ENCODE data around the gene HNRNPD. TPM values are rescaled to one million over a fixed set of nuclear protein-coding genes. Genes with fewer than 3 reads are reported as not detected.
A peak's percentile ranks its signal among the peaks of the same experiment; 100 is the strongest.
"Not testable (repeated sequence)": the region's sequence is repeated elsewhere in the genome, so short reads cannot be mapped to it uniquely, and the experiment has no call there.

The HNRNPD gene
- 100 to 1,000 TPM; 234 to 247 TPM for total RNA-seq
- 100 to 1,000 TPM; 158 to 268 TPM for polyA plus RNA-seq

GRCh38 chr4:82373816-82374625 lies at the start of gene HNRNPD:
Gene HNRNPD, minus strand, starts transcription at chr4:82373991. Its CDS starts 313 bp downstream, at chr4:82373678.
- peaks cover 0 to 2% of the 10 kb centered on the region in 2 donors for H3K27me3 Mint-ChIP-seq
- peaks cover 0 to 5% (median 0%) of the 10 kb centered on the region in 8 donors for H3K9me3 Mint-ChIP-seq
- DNase-seq: peak; percentile 91 to 96 (median 95)
- Histone ChIP-seq H3K27me3 (ENCODE audit: insufficient read depth, low read length) (no peaks in the 10 kb centered on the region), H3K27ac (ENCODE audit: low read depth, low read length) (peak within 1 kb of the TSS; percentile 98), H3K4me3 (ENCODE audit: low read length in 2 of 2) (peak within 1 kb of the TSS; percentile 95 to 96), H3K9me3 (ENCODE audit: control insufficient read depth in 1 of 2, low read length in 2 of 2) (no peaks in the 10 kb centered on the region), H3K4me1 (ENCODE audit: insufficient read depth, low read length) (peaks cover 53% of the 10 kb centered on the region), H3K36me3 (ENCODE audit: insufficient read depth, low read length) (no peaks in the 10 kb centered on the region)
- POLR2A ChIA-PET (ENCODE audit: partially characterized antibody): interaction anchor here (0.7 to 4.1 kb wide), 17 partner anchors 8 to 1111 kb away, joined by 3 to 122 read pairs (median 6); partner anchors contain the start of genes ABRAXAS1, COPS4, HELQ and HNRNPDL
- H3K36me3 Mint-ChIP-seq: peaks cover 24 to 44% of the 10 kb centered on the region in 2 donors
- H3K27ac Mint-ChIP-seq: peak within 1 kb of the TSS; percentile 98 to 100 (median 99)
- peaks cover 32 to 67% (median 48%) of the 10 kb centered on the region in 4 donors for H3K4me1 Mint-ChIP-seq
- intact Hi-C loops (cut with micrococcal nuclease): loop anchor here (1.0 to 5.0 kb wide), 9 partner anchors 55 to 1111 kb away; partner anchors contain the start of genes ABRAXAS1, COQ2, HELQ and RASGEF1B
- CTCF ChIA-PET (ENCODE audit: partially characterized antibody): interaction anchor here (0.6 to 1.2 kb wide), 2 partner anchors 14 to 55 kb away, joined by 3 to 14 read pairs; partner anchors contain the start of gene HNRNPDL
- H3K4me3 Mint-ChIP-seq: peak within 1 kb of the TSS; percentile 96 to 100 (median 98)

- Mint-ChIP-seq H3K27ac (peak overlapping the region in 1 of 7 donors; percentile 39), H3K36me3 (peaks cover 54% of the 10 kb centered on the region in 2 donors), H3K4me1 (peaks cover 20 to 38% (median 27%) of the 10 kb centered on the region in 4 donors), H3K9me3 (no peaks in the 10 kb centered on the region), H3K27me3 (peaks cover 0 to 5% of the 10 kb centered on the region in 2 donors), H3K4me3 (no peak overlapping the region)
- peaks cover 26% of the 10 kb centered on the region for H3K4me1 ChIP-seq (ENCODE audit: insufficient read depth, low read length)
- no peak for DNase-seq
- no peaks in the 10 kb centered on the region for H3K27me3 ChIP-seq (ENCODE audit: insufficient read depth, low read length)
- no peaks in the 10 kb centered on the region for H3K9me3 ChIP-seq (ENCODE audit: control insufficient read depth in 1 of 2, low read length in 2 of 2)
- ChIA-PET CTCF (ENCODE audit: partially characterized antibody) (interaction anchor here (1.0 to 1.3 kb wide), 2 partner anchors 16 to 63 kb away, joined by 3 read pairs; no protein-coding TSS in a partner anchor), POLR2A (ENCODE audit: partially characterized antibody) (interaction anchor here (1.5 kb wide), 1 partner anchor 49 kb away, joined by 5 read pairs; the partner anchor contains the start of gene HNRNPD)
- H3K4me3 ChIP-seq (ENCODE audit: low read length in 2 of 2): no peak overlapping the region
- peaks cover 45% of the 10 kb centered on the region for H3K36me3 ChIP-seq (ENCODE audit: insufficient read depth, low read length)
- no peak overlapping the region for H3K27ac ChIP-seq (ENCODE audit: low read depth, low read length)
- intact Hi-C loops (cut with micrococcal nuclease): no loop called here
Measured at GRCh38 chr4:82422616-82423015, 48.8 kb upstream of the HNRNPD start.

GRCh38 chr4:82421796-82422560 lies 48.2 kb upstream of the HNRNPD start:
- H3K9me3 ChIP-seq (ENCODE audit: control insufficient read depth in 1 of 2, low read length in 2 of 2): no peaks in the 10 kb centered on the region
- H3K36me3 Mint-ChIP-seq: peaks cover 48 to 49% of the 10 kb centered on the region in 2 donors
- peaks cover 44% of the 10 kb centered on the region for H3K36me3 ChIP-seq (ENCODE audit: insufficient read depth, low read length)
- ChIA-PET CTCF (ENCODE audit: partially characterized antibody) (interaction anchor here (1.0 to 1.3 kb wide), 2 partner anchors 16 to 62 kb away, joined by 3 read pairs; no protein-coding TSS in a partner anchor), POLR2A (ENCODE audit: partially characterized antibody) (interaction anchor here (1.5 kb wide), 1 partner anchor 48 kb away, joined by 5 read pairs; the partner anchor contains the start of gene HNRNPD)
- no peak overlapping the region for H3K4me3 ChIP-seq (ENCODE audit: low read length in 2 of 2)
- H3K4me1 ChIP-seq (ENCODE audit: insufficient read depth, low read length): peaks cover 19% of the 10 kb centered on the region
- no peaks in the 10 kb centered on the region for H3K9me3 Mint-ChIP-seq
- intact Hi-C loops (cut with micrococcal nuclease): no loop called here
- H3K27me3 Mint-ChIP-seq: peaks cover 0 to 5% of the 10 kb centered on the region in 2 donors
- H3K27ac ChIP-seq (ENCODE audit: low read depth, low read length): no peak overlapping the region
- no peak overlapping the region for H3K4me3 Mint-ChIP-seq
- no peak for DNase-seq
- H3K27me3 ChIP-seq (ENCODE audit: insufficient read depth, low read length): no peaks in the 10 kb centered on the region
- H3K27ac Mint-ChIP-seq: peak overlapping the region in 1 of 7 donors; percentile 61
- peaks cover 14 to 32% (median 21%) of the 10 kb centered on the region in 4 donors for H3K4me1 Mint-ChIP-seq

GRCh38 chr4:82419451-82419850 lies 45.7 kb upstream of the HNRNPD start:
- Histone ChIP-seq H3K36me3 (ENCODE audit: insufficient read depth, low read length) (peaks cover 18% of the 10 kb centered on the region), H3K9me3 (ENCODE audit: control insufficient read depth in 1 of 2, low read length in 2 of 2) (no peaks in the 10 kb centered on the region), H3K4me1 (ENCODE audit: insufficient read depth, low read length) (no peaks in the 10 kb centered on the region), H3K27me3 (ENCODE audit: insufficient read depth, low read length) (no peaks in the 10 kb centered on the region), H3K4me3 (ENCODE audit: low read length in 2 of 2) (no peak overlapping the region), H3K27ac (ENCODE audit: low read depth, low read length) (no peak overlapping the region)
- Mint-ChIP-seq H3K4me1 (peaks cover 6 to 10% (median 7%) of the 10 kb centered on the region in 4 donors), H3K9me3 (no peaks in the 10 kb centered on the region), H3K36me3 (peaks cover 22 to 24% of the 10 kb centered on the region in 2 donors), H3K27ac (no peak overlapping the region), H3K27me3 (peaks cover 6 to 10% of the 10 kb centered on the region in 2 donors), H3K4me3 (no peak overlapping the region)
- intact Hi-C loops (cut with micrococcal nuclease): no loop called here
- POLR2A ChIA-PET (ENCODE audit: partially characterized antibody): interaction anchor here (0.9 to 2.3 kb wide), 3 partner anchors 9 to 59 kb away, joined by 3 to 18 read pairs (median 5); no protein-coding TSS in a partner anchor
- CTCF ChIA-PET (ENCODE audit: partially characterized antibody): interaction anchor here (0.6 to 1.6 kb wide), 3 partner anchors 10 to 864 kb away, joined by 3 to 5 read pairs (median 4); no protein-coding TSS in a partner anchor
- no peak for DNase-seq

GRCh38 chr4:82415922-82416365 lies 42.2 kb upstream of the HNRNPD start:
- no peaks in the 10 kb centered on the region for H3K4me1 ChIP-seq (ENCODE audit: insufficient read depth, low read length)
- intact Hi-C loops (cut with micrococcal nuclease): no loop called here
- Mint-ChIP-seq H3K9me3 (peaks cover 0 to 4% (median 0%) of the 10 kb centered on the region in 8 donors), H3K27ac (no peak overlapping the region), H3K4me1 (peaks cover 0 to 3% (median 1%) of the 10 kb centered on the region in 4 donors), H3K27me3 (peaks cover 6 to 10% of the 10 kb centered on the region in 2 donors), H3K4me3 (peak overlapping the region in 2 of 8 donors; percentile 37 to 39), H3K36me3 (peaks cover 0 to 3% of the 10 kb centered on the region in 2 donors)
- POLR2A ChIA-PET (ENCODE audit: partially characterized antibody): interaction anchor here (1.6 kb wide), 1 partner anchor 13 kb away, joined by 6 read pairs; no protein-coding TSS in a partner anchor
- no peaks in the 10 kb centered on the region for H3K27me3 ChIP-seq (ENCODE audit: insufficient read depth, low read length)
- no peak overlapping the region for H3K4me3 ChIP-seq (ENCODE audit: low read length in 2 of 2)
- DNase-seq: no peak
- no peaks in the 10 kb centered on the region for H3K9me3 ChIP-seq (ENCODE audit: control insufficient read depth in 1 of 2, low read length in 2 of 2)
- CTCF ChIA-PET (ENCODE audit: partially characterized antibody): interaction anchor here (1.1 kb wide), 1 partner anchor 13 kb away, joined by 3 read pairs; no protein-coding TSS in a partner anchor
- H3K36me3 ChIP-seq (ENCODE audit: insufficient read depth, low read length): no peaks in the 10 kb centered on the region
- H3K27ac ChIP-seq (ENCODE audit: low read depth, low read length): no peak overlapping the region

GRCh38 chr4:82415061-82415460 lies 41.3 kb upstream of the HNRNPD start:
- H3K9me3 Mint-ChIP-seq; intact Hi-C loops (cut with micrococcal nuclease); H3K27ac ChIP-seq (ENCODE audit: low read depth, low read length); H3K36me3 ChIP-seq (ENCODE audit: insufficient read depth, low read length); H3K4me3 Mint-ChIP-seq; H3K4me1 ChIP-seq (ENCODE audit: insufficient read depth, low read length); DNase-seq; H3K27ac Mint-ChIP-seq; H3K4me1 Mint-ChIP-seq; H3K4me3 ChIP-seq (ENCODE audit: low read length in 2 of 2); H3K36me3 Mint-ChIP-seq; H3K27me3 ChIP-seq (ENCODE audit: insufficient read depth, low read length); H3K9me3 ChIP-seq (ENCODE audit: control insufficient read depth in 1 of 2, low read length in 2 of 2): not testable (repeated sequence)
- POLR2A ChIA-PET (ENCODE audit: partially characterized antibody): interaction anchor here (1.6 kb wide), 1 partner anchor 14 kb away, joined by 6 read pairs; no protein-coding TSS in a partner anchor
- CTCF ChIA-PET (ENCODE audit: partially characterized antibody): interaction anchor here (1.1 to 1.4 kb wide), 2 partner anchors 14 to 15 kb away, joined by 3 to 4 read pairs; no protein-coding TSS in a partner anchor
- peaks cover 6 to 10% of the 10 kb centered on the region in 2 donors for H3K27me3 Mint-ChIP-seq
